ENCODE results near the gene UST.

DNA sequence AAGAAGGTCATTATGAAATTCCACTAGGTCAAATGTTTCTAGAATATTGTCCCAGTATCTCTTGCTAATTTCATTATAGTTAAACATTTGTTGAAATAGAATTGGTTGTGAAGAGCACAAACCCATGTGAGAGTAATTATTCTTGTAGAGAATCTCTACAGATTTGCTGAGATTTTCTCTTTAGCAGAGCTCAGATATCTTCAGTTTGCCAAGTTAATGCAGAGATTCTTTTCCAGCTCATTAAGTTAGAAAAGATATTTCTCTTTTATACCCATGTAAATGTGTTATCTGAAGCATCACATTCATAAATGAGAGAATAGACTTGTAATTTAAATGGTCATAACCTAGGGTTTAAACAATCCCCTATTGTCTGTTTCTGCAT, 338.7 kb downstream of the UST start:
- TF ChIP-seq POLR2A (IDR thresholded peaks at IDR 0.05; ENCODE audit: low read length) (no peak), GATA1 (IDR thresholded peaks at IDR 0.05; ENCODE audit: low read depth, low read length) (no peak)

All from erythroblast (primary cell).